Globus pallidus (tissue), 1 donor: Measurements from ENCODE around the gene NUDT3.
"Not testable (repeated sequence)": the region's sequence is repeated elsewhere in the genome, so short reads cannot be mapped to it uniquely, and the experiment has no call there.

ENCODE experiments used
- DNase-seq: peaks from one replicate; pipeline ENCODE4 v3.0.0-alpha.2; 2015; ENCODE audit warnings: low spot score

NUDT3 gene

DNA sequence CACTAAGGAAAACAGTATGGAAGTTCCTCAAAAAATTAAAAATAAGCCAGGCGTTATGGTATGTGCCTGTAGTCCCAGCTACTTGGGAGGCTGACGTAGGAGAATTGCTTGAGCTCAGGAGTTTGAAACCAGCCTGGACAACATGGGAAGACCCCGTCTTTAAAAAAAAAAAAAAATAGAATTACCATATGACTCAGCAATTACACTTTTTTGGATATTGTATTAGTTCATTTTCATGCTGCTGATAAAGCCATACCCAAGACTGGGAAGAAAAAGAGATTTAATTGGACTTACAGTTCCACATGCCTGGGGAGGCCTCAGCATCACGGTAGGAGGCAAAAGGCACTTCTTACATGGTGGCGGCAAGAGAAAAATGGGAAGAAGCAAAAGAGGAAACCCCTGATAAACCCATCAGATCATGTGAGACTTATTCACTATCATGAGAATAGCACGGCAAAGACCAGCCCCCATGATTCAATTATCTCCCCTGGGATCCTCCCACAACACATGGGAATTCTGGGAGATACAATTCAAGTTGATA is 132.9 kb downstream of the NUDT3 start:
- no peak for DNase-seq

DNA sequence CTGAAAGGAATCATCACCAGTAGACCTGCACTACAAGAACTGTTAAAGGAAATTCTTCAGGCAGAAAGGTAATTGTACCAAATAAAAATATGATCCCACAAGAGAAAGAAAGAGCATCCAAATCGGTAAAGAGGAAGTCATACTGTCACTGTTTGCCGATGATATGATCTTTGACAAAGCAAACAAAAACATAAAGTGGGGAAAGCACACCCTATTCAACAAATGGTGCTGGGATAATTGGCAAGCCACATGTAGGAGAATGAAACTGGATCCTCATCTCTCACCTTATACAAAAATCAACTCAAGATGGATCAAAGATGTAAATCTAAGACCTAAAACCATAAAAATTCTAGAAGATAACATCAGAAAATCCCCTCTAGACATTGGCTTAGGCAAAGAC is 140.1 kb downstream of the NUDT3 start:
- DNase-seq, result not testable (repeated sequence)

DNA sequence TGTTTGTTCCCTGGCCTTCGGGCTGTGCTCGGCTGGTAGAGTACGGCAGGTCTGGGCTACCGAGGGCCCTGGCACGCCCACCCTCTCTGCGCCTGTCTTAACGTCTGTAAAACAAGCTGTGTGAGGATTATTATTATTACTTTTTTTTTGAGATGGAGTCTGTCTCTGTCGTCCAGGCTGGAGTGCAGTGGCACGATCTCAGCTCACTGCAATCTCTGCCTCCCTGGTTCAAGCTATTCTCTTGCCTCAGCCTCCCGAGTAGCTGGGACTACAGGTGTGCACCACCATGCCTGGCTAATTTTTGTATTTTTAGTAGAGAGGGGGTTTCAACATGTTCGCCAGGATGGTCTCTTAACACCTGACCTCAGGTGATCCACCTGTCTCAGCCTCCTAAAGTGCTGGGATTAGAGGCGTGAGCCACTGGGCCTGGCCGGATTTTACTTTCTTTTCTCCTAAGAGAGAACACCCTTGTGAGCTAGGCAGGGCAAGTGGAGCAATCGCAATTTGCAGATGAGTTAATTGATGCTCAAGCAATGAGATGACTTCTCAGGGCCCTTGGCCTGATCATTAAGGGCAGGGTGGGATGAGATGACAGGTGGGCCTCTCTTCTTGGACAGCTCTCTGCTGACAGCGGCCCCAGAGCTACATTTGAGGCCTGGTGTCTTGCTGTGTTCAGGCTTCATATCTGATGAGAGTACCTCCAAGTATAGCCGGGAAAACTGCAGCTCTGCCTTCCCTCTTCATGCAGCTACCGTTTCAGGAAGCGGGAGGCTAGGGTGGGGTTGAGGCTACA is 142.8 kb downstream of the NUDT3 start:
- no peak for DNase-seq

DNA sequence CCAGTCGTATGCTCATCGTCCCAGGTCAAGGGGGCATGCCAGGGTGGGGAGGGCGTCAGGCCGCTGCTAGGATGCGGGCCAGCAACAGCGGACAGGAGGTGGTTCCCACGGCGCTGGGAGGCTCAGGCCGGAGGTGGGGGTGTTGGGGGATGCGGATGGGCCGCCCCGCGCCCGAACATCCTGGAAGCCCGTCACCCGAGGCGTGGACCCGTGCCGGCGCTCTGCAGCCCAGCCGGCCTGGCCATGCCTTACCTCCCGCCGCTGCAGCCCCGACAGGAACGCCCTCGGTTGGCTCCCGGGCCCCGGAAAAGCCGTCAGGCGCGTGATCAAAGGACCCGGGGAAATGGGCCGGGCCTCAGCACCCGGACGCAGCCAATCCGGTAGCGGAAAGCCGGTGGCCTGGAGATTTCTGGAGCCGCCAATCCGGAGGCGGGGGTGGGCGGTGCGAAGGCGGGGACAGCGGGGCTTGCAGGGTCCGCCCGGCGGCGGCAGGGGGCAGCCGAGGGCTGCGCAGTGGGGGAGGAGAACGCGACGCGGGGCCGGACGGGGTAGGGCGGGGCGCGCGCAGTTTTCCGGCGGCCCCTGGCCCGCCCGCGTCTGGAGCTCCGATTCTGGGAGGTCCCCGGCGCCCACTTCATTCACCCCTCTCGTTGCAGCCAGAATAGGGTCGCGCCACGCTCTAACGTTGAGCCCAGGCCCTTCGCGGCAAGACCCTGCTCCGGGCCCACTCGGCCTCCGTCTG is 143.6 kb downstream of the NUDT3 start, which contains the start of gene SMIM29:
SMIM29 (minus strand) TSS at position 280 of the 742 bp plus-strand sequence. CDS start 1,215 bp downstream, outside the sequence.
- peak; percentile 97 for DNase-seq

DNA sequence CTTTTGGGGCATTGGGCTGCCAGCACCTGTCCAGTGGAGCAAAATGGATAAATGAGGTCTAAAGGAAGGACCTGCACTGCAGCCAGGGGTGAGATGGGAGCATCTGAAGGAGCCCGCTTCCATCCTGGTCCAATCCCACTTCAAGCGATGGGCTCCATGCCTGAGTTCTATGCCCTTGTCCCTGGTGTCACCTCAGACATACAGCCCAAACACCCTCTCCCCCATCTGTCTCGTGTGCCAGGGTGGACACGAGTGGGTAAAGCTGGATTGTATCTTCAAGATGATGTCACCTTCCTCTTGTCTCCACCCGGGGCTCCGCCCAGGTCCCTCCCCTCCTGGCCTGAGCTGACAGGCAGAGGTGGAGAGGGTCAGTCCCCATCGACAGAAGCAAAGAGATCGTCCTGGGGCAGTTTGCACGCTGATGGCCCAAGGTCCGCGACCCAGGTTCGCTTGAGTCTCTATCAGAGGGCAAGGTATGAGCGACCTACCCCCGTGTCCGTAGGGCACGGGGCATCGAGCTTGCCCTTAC is 144.2 kb downstream of the NUDT3 start:
- DNase-seq, result peak; percentile 52

DNA sequence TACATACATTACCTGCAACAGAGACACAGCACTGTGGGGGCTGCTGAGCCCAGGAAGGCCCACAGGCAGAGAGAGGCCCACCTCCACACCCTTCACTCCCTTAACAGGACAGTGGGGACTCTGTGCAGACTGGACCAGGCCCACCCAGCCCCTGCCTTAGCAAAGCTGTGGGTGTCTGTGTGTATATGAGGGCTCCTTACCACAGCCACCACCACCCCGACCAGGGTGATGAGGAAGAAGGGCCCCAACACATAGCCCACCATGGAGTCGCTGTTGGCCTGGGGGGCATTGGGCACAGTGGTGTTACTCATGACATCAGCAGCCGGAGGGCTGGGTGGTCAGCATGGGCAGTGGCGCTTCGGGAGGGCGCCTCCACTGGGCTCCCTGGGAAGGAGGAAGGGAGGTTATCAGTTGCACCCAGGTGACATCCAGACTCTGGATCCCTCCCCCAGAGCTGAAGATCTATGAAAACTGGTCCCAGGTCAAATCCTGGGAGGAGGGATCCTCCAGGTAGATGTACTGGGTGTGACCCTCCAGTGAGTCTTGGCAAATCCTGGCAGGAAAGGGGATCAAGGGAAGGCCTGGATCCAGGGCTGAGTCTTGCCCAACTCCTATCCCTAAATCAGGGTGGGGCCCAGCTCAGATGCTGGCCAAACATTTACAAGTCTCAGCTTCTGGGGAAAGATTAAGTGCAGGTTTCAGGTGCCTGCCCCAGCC is 144.8 kb downstream of the NUDT3 start:
- DNase-seq, result no peak

DNA sequence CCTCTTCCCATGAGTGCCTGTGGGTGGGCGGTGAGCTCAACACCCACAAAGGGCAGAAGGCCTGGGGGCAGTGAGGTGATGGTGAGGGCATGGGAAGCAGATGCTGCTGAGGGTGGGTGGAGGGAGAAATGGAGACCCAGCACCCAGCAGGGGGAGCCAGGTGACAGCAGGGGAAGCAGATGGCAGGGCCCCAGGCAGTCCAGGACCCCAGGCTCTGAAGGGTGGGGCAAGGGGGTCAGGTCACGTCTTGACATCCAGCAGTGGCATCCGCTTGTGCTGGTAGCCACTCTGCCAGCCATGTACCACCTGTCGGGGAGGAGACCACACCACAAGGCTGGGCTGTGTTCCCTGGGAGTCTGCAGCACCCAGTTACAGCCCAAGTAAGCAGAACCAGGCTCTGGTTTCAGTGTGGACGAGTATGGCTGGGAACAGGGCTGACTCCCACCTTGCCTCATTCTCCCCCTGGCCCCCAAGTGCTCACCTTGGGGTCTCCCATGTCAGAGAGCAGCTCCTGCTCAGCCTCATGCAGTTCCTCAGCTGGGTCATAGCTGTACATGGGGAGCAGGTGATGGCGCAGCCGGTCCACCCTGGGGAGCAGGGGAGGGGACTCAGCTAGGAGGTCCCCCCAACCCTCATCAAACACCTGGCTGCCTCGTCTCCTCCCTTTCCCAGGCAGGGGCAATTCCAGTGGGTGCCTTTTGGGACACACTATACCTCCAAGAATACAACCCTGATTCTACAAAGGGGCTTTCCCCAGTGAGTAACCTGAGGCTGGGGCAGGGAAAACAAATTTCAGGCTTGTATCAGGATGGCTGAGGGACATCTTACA is 145.7 kb downstream of the NUDT3 start:
- no peak for DNase-seq

DNA sequence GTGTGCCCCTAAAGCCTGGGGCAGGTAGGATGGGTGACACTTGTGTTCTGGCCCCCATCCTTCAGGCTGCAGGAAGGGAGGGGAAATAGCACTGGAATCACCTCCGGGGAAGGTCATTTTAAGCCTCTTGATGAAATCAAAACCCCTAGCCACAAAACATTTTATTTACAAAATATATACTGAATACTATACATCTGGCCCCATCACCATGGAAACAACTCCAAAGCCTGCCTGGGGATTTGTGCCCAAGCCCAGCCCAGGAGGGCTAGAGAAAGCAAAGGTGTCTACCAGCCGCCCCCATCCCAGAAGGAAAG is 146.3 kb downstream of the NUDT3 start:
- DNase-seq, result no peak

DNA sequence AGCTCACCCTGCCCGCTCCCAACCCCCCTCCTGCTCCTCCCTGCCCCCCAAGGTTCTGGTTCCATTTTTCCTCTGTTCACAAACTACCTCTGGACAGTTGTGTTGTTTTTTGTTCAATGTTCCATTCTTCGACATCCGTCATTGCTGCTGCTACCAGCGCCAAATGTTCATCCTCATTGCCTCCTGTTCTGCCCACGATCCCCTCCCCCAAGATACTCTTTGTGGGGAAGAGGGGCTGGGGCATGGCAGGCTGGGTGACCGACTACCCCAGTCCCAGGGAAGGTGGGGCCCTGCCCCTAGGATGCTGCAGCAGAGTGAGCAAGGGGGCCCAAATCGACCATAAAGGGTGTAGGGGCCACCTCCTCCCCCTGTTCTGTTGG is 146.7 kb downstream of the NUDT3 start:
- DNase-seq, result not testable (repeated sequence)

DNA sequence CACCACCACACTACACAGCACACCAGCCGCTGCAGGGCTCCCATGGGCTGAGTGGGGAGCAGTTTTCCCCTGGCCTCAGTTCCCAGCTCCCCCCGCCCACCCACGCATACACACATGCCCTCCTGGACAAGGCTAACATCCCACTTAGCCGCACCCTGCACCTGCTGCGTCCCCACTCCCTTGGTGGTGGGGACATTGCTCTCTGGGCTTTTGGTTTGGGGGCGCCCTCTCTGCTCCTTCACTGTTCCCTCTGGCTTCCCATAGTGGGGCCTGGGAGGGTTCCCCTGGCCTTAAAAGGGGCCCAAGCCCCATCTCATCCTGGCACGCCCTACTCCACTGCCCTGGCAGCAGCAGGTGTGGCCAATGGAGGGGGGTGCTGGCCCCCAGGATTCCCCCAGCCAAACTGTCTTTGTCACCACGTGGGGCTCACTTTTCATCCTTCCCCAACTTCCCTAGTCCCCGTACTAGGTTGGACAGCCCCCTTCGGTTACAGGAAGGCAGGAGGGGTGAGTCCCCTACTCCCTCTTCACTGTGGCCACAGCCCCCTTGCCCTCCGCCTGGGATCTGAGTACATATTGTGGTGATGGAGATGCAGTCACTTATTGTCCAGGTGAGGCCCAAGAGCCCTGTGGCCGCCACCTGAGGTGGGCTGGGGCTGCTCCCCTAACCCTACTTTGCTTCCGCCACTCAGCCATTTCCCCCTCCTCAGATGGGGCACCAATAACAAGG is 147.3 kb downstream of the NUDT3 start:
- DNase-seq, result not testable (repeated sequence)

DNA sequence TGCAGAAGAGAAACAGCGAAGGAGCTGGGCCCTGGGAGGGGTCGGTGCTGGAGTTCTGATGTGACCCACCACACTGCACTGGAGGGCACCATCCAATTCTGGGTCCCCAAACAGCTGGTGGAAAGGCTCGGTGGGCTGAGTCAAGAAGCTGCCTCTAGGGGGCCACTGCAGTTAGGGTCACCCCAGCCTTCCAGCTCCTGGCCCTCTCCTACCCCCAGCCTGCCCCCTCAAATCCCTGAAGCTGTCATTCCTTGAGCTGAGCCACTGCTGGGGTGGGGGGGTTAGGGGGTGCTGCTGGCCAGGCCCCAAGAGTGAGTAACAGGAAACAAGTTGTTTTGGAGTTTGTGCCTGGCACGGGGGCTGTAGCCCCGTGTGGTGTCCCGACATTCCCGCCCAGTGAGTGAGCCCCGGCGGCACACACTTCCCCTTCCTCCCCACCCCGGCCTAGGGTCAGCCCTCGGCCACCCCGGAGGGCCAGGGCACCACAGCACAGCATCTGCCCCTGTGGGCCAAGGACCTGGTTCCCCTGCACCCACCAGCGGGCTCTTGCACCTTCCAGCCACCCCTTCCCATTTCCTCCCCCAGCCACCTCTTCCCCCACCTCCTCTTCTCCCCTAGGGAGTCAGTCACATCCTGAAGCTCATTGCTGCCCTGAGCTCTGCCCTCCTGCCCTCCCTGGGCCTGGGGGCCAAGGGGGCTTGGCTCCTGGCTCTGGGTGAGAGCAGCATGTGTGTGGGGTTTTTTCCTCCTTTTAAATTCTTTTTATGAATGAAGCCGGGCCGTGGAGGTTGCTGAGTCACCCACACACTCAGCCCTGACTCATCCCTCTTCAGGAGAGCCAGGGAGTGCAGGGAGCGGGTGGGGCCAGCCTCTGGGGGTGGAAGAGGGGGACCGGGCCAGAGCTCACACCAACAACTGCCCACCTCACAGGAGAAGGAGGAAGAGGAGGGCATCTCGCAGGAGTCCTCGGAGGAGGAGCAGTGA is 148.3 kb downstream of the NUDT3 start:
- DNase-seq, result no peak

DNA sequence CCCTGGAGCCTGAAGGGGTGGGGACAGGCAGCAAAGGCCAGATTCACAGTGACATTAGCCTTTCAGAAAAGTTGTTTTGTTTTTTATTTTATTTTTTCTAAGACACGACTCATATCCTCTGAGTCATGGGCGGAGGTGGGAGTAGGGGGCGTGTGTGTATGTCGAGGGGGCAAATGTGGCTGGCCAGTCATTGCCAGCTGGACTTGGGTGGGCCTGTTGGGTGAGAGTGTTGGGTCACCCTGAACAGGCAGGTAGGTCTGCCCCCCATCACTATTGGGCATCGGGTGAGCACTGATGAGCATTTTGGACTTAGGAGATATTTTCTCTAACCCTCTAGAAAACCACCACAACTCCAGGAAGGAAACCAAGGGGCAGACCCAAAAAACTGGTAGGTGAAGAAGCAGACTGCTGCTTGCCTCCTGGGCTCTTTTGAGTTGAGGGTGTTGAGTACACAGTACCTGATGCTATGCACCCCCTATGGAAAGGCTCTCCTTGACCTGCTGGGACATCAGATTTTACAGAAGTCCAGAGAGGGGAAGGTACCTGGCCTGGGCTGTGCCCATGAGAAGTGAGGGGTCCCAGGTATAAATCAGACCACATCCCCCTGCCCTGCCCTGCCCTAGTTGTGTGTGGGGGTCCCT is 149.2 kb downstream of the NUDT3 start:
- no peak for DNase-seq

DNA sequence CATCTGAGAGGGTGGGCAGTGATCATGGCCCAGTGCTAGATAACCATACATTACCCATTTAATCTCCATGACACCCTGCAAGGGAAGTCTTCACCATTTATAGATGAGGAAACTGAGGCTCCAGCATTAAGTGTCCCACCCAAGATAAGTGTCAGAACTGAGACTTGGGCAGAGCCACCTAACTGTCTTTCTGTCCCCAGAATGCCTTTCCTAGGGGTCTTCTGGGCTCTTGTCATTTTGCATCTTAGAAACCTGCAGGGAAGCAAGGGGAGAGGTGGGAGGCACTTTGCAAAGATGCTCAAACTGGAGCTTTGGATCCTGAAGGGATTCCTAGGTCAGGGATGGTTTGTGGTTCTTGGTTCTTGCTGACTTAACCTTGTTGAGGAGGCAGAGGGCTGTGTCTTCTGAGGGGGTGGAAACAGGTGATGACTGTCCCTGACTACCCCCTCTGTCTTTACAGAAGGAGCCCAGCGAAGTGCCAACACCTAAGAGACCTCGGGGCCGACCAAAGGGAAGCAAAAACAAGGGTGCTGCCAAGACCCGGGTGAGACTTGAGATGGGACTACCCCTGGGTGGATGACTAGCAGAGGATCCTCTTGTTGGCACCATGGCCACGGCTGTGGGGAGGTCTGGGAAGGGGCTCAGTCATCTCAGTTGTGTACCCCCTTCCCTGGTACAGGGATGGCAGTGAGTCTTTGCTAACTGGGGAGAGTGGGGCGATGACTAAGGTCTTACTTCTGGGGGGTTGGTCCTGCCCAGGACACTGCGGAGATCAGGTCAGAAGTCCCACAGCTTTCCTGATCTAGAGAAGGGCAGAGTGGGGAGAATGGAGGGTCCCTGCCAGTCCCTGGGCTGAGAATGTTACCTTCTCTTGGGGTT is 150.0 kb downstream of the NUDT3 start:
- DNase-seq, result no peak

DNA sequence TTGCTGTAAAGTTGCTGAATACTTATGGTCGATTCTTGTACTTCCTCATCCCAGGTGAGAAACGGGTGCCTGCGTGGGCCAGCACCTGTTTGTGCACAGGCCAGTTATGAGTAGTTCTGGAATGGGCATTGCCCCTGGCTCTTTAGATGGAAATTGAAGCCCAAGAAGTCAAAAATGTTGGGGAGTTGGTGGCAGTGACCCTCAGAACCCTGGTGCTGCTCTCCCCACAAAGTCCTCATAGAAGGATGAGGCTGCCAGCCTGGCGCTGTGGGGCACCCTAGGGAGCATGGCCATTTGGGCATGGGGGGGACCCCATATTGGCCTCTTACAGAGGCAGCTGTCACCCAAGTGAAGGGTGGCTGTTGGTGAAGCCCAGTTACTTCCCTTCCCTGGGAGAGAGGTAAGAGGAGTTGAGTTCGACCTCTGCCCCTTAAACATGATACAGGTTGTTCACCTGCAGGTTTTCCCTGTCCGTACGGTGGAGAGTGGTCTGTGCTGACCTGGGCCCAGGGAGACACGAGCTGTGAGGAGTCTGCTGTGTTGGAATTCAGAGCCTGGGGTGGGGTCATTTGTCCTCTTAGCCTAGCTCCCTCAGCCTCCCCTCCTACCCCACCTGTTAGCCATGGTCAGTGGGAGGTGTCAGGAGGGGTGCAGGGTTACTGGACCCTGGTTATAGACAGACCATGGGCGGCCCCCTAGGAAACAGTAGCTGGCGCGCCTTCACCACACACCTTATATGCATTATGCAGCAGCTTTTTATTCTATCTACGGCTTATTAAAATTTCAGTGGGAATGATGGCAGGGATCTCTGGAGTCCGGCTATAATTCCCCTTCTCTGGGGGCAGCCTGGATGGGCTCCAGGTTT is 150.9 kb downstream of the NUDT3 start:
- DNase-seq, result no peak

DNA sequence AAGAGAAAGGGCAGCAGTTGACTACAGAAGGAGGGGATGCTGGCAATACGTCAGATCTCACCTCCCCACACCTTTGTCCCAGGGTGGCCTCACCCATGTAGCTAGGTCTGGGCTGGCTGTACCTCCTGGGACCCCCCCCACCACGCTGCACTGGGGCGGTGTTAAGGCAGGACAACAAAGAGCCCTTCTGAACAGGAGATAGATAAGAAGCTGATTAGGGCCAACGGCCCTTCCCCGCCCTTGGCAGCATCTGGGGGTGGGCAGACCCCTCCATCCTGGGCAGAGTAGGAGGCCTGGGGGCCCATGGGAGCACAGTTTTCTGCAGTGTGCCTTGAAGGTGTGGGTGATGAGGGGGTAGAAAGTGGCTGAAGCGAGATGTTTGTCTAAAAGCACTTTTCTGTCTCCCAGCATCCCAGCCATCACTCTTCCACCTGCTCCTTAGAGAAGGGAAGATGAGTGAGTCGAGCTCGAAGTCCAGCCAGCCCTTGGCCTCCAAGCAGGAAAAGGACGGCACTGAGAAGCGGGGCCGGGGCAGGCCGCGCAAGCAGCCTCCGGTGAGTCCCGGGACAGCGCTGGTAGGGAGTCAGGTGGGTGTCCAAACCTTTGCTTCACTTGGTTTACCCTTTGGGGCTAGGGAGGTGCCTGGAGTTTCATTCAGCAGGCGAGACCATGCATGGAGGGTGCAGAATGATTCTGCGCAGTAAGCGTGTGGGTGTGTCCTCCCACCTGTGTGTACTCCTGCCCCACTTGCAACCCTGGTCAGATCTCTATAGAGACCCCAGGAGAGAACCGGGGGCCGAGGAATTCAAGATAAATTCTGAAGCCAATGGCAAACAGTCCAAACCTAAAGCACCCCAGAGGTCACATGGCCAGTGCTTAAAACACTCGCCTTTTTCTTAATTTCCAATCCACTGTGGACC is 151.9 kb downstream of the NUDT3 start:
- no peak for DNase-seq

DNA sequence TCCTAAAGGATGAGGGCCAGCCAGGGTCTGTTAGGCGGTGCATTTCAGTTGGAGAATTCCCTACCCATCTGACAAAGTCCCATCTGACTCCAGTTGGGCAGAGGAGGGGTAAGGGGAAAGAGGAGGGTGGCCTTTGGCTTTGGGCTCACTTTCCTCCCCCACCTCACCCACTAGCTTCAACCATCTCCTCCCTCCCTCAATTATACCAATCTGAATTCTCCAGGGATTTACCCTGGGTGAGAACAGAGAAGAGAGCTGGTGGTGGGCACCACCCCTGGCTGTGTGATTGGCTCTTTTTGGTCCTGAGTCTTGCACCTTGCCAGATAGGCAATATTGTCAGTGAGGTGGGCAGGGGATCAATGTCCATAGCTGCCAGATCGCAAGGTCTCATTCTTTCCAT is 152.6 kb downstream of the NUDT3 start:
- no peak for DNase-seq
